HG03521 (cell line): Measurements from ENCODE around the gene DSC1.
A peak's percentile ranks its signal among the peaks of the same experiment; 100 is the strongest.
"Not testable (repeated sequence)": the region's sequence is repeated elsewhere in the genome, so short reads cannot be mapped to it uniquely, and the experiment has no call there.

ENCODE experiments used
- ATAC-seq: cut with Tn5 transposase; IDR thresholded peaks from one replicate; pipeline ENCODE4 v1.9.1; 2021; ENCODE audit warnings: mild to moderate bottlenecking, moderate library complexity; ENCODE audit not compliant: unreplicated experiment

DSC1 gene

GRCh38 chr18:31162825-31163435 is at the start of gene DSC1:
Gene DSC1, minus strand, starts transcription at chr18:31162856. Its CDS starts 262 bp downstream, at chr18:31162594.
- ATAC-seq = no peak

- ATAC-seq = no peak
Measured at GRCh38 chr18:31211047-31211446, 48.4 kb upstream of the DSC1 start.

GRCh38 chr18:31209041-31209440 is 46.4 kb upstream of the DSC1 start:
- ATAC-seq = no peak

- no peak for ATAC-seq
Measured at GRCh38 chr18:31207391-31207790, 44.7 kb upstream of the DSC1 start.

GRCh38 chr18:31206787-31207381 is 44.2 kb upstream of the DSC1 start:
- peak; percentile 97 for ATAC-seq

GRCh38 chr18:31206071-31206470 is 43.4 kb upstream of the DSC1 start:
- no peak for ATAC-seq

GRCh38 chr18:31205273-31205672 is 42.6 kb upstream of the DSC1 start:
- ATAC-seq = no peak

- ATAC-seq = no peak
Measured at GRCh38 chr18:31204833-31205232, 42.2 kb upstream of the DSC1 start.

- no peak for ATAC-seq
Measured at GRCh38 chr18:31204166-31204565, 41.5 kb upstream of the DSC1 start.

- no peak for ATAC-seq
Measured at GRCh38 chr18:31203794-31204148, 41.1 kb upstream of the DSC1 start.

- ATAC-seq = no peak
Measured at GRCh38 chr18:31203096-31203793, 40.6 kb upstream of the DSC1 start.

GRCh38 chr18:31199190-31199769 is 36.6 kb upstream of the DSC1 start:
- no peak for ATAC-seq

GRCh38 chr18:31197676-31198075 is 35.0 kb upstream of the DSC1 start:
- no peak for ATAC-seq

- ATAC-seq = no peak
Measured at GRCh38 chr18:31195063-31195462, 32.4 kb upstream of the DSC1 start.

- ATAC-seq = no peak
Measured at GRCh38 chr18:31192086-31192776, 29.6 kb upstream of the DSC1 start.

- no peak for ATAC-seq
Measured at GRCh38 chr18:31190919-31191318, 28.3 kb upstream of the DSC1 start.

GRCh38 chr18:31189757-31190156 is 27.1 kb upstream of the DSC1 start:
- ATAC-seq = no peak

- ATAC-seq = no peak
Measured at GRCh38 chr18:31185186-31185950, 22.7 kb upstream of the DSC1 start.

GRCh38 chr18:31183302-31183701 is 20.6 kb upstream of the DSC1 start:
- ATAC-seq = no peak

GRCh38 chr18:31177369-31177768 is 14.7 kb upstream of the DSC1 start:
- not testable (repeated sequence) for ATAC-seq

GRCh38 chr18:31176531-31176930 is 13.9 kb upstream of the DSC1 start:
- no peak for ATAC-seq
